GM23248 (cell line): Measurements from ENCODE around the gene CSTPP1.

Experiments used
- EZH2 ChIP-seq: fragments of 200-600 bp; sonication (generic); IDR thresholded peaks from 2 replicates; pipeline ENCODE4 v1.6.1; 2018; ENCODE audit warnings: antibody characterized with exemption, mild to moderate bottlenecking; ENCODE audit not compliant: insufficient read depth, poor library complexity, severe bottlenecking
- EZH2phosphoT487 ChIP-seq: fragments of 200-600 bp; sonication (generic); IDR thresholded peaks from 2 replicates; pipeline ENCODE4 v1.6.1; 2018; ENCODE audit warnings: antibody characterized with exemption, moderate library complexity, mild to moderate bottlenecking, low read depth; ENCODE audit not compliant: insufficient read depth

DNA sequence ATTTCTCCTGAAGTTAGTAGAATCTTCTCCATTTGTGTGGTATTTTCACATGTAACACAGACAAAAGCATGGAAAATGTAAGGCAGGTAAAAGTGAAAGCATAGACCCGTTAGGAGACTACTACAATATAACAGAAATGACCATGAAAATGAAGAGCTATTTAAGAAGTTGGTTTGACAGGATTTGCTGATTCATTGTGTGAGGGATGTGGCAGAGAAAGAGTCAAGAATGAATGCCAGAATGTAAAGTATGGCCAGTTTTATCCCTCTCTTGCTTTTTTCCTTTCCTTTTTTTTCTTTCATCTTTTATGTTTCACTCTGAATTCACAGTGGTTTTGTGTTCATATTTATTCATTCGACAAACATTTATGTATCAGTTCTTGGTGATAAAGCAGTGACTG, 124.2 kb downstream of the CSTPP1 start:
- TF ChIP-seq EZH2 (no peak), EZH2phosphoT487 (no peak)
